ENCODE results near the gene MEGF10.
A peak's percentile ranks its signal among the peaks of the same experiment; 100 is the strongest.

Gene MEGF10

DNA sequence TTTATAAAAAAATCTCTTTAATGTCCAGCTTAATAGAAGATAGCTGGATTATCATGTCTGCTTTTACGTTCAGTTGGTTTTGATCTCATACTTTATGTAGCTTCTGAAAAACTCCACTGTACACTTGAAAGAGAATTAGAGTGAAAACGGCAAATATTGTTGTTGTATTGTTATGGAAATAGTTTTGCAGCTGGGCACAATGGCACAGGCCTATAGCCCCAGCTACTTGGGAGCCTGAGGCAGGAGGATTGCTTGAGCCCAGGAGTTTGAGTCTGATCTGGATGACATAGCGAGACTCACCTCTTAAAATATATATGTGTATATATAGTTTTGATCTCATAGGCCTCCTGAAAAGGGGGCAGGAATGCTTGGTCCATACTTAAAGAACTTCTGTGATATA, 159.4 kb downstream of the MEGF10 start:
- DNase-seq, result no peak

DNA sequence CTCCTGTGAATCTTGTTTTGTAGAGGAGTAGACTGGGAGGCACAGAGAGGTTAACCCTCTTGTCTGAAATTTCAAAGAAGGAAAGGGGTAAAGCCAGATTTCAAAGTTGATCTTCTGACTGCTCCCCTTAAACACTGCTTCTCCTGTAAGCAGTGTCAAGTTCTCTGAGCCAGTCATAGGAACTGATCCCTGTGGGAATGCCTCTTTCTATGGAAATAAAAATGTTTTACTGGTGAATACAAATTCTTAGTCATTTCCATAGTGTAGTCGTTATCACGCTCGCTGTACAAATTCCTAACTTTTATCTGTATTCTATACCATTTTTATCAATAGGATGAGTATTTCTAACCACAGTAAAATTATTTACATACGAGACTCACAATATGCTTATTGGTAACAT, 160.5 kb downstream of the MEGF10 start:
- no peak for DNase-seq

DNA sequence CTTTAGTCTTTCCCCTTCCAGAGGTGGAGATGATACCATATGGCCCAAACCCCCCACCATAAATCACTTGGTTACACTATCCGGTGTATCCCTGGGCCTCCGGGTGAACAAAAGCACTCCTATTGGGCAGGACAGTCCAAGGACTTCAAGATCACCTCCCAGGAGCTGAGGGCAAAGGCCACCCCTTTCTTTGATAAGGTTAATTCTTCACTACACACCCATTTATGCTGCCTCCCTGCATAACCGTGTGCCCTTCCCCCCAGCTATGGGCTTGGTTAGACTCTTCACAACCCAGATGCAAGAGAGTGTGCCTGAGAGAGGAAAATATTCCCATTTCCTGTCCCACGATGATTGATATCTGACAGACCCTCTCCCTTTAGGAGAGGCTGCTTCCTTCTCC, 162.0 kb downstream of the MEGF10 start:
- DNase-seq, result no peak

DNA sequence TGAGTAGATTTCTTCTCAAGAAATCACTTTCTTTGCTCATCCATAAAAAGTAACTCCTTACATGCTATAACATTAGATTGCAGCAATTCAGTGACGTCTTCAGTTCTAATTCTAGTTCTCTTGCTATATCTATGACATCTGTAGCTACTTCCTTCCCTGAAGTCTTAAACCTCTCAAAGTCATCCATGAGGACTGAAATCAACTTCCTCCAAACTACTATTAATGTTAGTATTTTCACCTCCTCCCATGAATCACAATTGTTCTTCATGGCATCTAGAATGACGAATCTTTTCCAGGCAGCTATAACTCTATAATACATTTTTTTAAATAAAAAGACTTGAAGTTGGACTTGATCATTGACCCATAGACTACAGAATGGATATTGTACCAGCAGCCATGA, 180.6 kb downstream of the MEGF10 start:
- DNase-seq, result no peak

DNA sequence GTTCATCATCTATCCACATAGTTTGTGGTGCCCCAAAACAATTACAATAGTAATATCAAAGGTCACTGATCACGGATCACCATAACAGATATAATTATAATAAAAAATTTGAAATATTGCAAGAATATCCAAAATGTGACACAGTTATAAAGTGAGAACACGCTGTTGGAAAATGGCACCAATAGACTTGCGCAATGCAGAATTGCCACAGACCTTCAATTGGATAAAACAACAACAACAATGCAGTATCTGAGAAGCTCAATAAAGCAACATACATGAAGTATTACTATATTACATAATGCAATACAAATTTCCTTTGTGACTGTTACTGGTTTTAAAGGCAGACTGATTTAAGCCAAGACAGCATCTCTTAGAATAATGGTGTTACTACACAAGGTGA, 182.1 kb downstream of the MEGF10 start:
- no peak for DNase-seq

DNA sequence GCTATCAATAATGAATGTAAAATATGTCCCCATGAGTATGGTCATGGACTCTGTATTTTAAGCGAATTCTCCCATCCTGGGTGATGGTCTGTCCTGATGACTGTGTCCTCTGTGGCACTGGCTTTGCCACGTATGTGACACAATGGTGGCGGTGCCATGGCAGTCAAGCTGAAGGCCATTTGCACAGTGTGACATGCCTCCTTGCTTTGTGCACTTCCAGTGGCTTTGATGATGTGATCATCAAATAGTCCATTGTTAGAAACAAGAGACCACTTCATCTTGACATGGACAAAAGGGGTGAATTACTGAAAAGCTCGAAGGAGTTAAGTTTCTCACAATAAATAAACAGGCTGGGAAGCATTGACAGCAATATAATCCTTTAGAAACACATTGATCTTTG, 195.9 kb downstream of the MEGF10 start:
- DNase-seq, result no peak

DNA sequence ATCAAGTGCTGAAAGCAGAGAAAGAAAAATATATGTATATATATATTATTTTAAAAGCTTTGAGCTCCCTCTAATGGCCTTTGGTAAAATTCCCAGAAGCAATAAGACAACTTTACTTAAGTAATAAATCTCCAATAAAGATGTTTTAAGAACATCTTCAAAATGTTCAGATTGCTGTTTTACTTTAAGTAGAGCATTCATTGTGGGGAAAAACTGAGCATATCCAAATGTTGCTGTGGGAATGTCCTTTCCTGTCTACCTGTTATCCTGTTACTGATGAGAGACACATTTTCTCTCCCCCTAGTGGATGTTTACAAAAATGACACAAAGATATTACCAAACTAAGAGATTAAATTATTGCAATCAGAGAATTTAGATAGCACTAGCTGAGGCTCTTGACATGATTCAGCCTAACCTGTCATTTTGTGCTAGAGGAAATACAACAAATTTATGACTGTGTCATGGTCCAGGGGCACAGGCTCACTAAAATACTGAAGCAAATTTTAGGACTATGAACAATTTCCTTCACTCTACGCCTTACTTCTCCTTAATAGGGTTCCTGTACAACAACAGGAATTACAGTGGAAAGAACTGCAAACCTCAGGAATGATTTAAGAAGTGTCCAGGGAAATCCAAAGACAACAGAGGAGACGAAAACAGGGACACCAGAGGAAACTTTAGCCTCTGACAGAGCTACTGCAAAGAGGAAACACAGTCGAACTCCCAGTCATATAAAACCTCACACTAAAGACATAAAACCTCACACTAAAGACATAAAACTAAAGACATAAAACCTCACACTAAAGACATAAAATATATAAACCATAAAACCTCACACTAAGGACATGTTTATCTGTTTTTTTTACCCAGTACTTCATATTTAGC, 202.5 kb downstream of the MEGF10 start:
- DNase-seq, result peak; percentile 73

DNA sequence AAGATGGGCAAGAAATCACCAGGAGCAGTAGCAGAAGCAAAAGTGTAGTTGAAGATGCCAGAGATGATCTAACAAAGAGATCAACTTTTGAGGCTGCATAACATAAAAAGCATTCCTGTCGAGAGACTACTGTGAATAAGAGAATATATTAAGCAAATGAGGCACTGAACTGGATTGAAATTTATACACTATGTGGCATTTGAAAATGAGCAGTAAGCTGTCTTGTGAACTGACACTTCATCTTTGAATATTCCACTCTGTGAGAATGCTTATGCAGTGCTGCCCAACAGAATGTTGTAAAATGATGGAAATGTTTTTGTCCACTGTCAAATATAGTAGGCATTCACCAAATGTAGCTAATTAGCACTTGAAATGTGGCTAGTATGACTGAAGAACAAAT, 208.0 kb downstream of the MEGF10 start:
- no peak for DNase-seq

DNA sequence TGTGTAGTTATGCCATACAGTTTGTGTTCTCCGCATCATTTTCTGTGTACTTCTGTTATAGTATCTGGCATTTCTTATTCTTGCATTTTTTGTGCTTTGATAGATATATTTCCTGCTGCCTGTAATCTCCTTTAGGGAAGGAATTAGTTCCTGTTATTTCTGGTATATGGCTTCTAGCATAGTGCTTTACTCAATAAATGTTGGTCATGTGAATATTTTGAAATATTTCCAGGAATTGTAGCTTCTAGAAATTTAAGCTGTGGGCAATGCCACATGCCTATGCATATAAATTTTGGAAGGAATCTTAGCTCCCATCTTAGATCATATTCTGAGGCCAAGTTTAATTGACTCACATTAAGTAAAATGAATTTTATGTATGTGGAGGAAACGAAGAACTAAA, 215.3 kb downstream of the MEGF10 start:
- no peak for DNase-seq

DNA sequence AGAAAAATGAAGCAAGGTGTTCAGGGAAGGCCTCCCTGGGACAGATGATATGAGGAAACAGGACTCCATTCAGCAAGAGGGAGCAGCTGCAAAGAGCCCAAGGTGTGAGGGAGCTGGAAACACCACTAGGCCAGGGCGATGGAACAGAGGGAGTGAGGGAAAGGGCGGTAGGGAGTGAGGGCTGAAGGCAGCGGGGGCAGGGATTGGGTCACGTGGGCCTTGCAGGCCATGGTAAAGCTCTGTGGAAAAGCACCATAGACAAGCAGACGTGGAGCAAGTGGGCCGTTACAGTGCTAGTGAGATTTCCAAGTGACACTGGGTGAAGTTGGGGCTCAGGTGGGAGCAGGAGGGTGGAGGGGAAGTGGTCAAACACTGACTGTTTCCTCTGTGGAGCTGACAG, 216.0 kb downstream of the MEGF10 start:
- DNase-seq, result no peak

DNA sequence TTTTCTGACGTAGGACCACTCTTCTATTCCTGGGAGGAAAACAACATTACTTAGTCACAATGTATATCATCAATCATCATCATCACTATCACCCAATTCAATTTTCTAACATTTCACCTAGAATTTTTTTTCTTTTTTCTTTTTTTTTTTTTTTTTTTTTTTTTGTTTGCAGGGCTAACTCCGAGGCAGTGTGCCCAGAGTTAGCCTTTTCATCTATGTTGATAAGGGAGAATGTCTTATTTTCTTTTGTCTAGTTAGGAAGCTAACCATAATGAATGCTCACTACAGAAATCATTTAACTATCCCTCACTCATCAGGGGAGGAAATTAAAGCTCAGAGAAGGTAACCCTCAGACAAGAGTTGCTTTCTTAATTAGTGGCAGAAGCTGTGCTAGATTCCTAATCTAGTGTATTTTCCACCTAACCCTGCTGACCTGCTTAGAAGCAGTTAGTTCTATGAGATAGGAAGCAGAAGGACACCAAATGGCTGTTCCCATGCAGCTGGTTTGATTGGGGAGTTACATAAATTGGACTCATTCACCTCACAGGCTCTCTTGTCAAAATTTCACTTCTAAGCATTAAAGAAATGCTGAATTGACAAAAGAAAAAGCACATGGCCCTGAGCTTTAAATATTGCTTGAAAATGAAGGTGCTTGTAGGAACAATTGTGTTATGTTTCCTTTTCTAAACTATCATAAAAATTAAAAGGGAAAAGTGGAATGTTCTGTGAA, 218.2 kb downstream of the MEGF10 start:
- no peak for DNase-seq

All from NCI-H82 (cell line).